ENCODE results near the gene RASA3.
"Not testable (repeated sequence)": the region's sequence is repeated elsewhere in the genome, so short reads cannot be mapped to it uniquely, and the experiment has no call there.

The RASA3 gene

DNA sequence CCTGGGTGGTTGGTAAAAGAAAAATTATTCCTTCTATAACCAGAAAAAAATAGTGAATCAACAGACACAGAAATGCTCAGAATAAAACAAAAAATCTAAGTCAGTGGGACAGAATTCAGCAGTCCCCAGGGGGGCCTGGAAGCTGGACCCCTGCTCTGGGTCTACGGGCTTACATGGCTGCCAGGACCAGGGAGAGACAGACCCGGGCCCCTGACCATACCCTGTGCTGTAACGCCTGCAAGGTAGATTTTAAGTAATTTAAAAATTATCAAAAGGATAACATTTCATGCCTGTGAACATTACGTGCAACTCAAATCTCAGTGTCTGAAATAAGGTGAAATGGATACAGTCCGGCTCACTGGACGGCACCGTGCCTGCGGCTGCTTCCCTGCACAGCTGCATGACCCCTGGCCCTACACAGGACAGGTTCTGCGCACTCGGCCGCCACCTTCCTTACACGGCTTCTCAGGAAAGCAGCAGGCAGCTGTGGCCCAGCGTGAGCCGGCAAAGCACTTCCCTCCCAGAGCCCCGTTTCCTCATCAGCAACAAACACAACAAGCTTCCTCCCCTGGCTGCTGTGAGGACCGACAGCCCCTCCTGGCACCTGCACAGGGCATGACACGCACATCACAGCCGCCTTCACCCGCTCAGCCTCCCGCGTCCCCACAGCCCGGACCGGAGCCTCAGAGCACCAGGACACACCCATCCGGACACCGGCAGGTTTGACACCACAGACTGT, 22.2 kb downstream of the RASA3 start:
- no peak for DNase-seq

DNA sequence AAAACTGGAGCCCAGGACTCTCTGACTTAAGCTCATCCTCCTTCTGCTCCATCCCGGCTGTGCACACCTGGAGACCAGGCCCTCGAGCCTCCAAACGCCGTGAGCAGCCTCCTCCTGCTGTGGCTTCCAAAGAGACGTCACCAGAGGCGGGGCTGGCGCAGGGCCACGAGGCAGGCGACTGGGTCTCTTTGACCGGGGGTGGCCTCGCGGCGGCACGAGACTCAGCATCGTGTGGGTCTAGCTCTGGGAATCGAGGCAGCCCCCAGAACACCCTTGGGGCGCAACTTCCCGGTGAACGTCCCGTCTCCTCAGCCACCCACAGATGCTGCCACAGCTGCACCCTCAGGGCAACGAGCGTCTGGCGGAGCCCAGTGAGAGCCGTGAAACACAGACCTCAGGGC, 22.8 kb downstream of the RASA3 start:
- DNase-seq = no peak

DNA sequence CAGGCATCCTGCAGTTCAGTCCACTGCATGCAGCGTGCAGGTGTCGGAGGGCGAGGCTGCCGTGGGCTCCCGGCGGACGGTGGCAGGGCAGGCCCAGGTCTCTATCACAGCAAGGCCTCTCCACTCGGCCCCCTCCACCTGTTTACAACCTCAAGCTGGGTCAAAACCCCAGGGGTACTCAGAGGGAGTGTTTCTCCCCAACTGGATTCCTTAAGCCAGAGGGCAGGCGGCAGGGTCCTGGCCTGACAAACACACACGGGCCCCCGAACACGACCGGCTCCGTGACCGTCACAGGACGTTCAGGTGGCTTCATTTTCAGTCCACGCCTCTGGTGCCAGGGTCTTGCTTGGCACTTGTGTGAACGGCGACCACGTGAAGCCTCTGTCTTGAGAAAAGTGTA, 23.5 kb downstream of the RASA3 start:
- no peak for DNase-seq

DNA sequence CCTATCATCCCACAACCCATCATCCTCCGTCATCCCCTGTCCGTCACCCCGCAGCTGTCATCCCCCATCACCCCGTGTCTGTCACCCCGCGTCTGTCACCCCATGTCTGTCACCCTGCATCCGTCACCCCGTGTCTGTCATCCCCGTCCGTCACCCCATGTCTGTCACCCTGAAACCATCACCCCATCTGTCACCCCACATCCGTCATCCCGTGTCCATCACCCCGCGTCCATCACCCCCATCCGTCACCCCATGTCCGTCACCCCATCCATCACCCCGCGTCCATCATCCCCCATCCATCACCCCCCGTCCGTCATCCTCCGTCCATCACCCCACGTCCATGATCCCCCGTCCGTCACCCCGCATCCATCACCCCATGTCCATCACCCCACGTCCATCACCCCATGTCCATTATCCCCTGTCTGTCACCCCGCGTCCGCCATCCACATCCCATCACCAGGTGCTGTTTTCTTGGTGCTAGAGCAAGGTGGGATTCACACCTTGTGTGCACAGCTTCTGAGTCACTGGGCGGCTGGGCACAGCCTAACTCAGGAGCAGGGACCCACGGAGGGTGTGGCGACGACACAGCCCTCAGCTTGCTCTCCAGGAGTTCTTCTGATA, 24.2 kb downstream of the RASA3 start:
- DNase-seq = no peak

DNA sequence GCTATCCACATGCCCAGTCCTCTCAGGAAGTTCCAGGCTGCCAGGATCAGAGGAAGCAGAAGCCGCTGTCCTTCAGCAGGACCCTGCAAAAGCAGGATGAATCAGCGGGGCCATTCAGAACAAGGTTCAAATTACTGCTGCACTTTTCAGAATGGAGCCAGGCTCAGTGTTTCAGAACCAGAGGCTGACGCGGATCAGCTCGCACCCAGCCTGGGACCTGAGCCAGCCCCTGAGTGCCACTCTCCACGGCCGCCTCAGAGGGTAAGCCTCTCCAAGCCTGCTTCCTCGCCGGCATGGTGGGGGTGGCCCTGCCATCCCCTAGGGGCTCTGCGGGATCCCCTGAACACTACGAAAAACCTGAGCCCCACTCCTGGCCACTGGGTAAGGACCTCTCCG, 24.7 kb downstream of the RASA3 start:
- DNase-seq = no peak

DNA sequence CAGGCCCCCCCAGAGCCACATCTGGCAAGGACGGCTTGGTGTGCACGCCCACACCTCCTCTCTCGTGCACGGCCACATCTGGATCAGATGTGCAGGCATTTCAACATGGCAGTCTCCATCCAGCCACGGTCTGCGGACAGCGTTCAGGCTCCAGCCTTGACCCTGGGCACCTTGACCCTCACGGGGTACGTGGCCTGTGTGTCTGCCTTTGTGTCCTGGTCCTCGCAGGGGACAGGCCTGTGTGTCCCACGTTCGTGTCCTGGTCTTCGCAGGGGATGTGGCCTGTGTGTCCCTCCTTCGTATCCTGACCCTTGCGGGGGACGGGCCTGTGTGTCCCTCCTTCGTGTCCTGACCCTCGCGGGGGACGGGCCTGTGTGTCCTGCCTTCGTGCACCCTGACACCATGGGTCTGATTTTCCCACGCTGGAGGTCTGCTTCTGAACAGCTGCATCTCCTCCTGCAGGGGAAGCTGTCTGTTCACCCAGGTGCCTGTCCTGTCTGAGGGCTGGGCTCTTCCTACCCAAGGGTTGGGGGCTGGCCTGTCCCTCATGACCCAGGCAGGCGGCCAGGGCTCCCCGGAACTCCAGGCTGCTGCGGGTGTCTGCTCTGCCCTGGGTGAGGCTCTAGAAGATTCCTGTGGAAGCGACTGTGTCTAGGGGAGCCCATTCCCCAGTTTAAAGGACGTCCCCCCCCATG, 25.3 kb downstream of the RASA3 start:
- no peak for DNase-seq

DNA sequence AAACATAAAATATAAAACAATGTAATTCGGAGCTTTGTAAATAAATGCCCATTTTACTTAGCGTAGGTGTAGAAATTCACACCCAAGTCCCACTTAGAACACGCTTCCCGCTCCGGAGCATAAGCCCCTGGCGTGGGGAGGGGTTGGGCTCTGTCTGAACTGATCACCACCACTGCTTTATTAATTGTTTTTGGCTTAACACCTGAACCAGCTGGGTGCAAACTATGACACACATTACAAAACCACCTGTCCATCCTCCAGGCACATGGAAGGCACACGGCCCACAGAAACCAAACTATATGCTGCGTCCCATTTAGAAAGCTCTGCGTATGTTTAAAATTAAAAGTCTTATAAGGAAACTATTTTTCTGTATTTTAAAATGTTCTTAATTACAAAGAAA, 25.9 kb downstream of the RASA3 start:
- no peak for DNase-seq

DNA sequence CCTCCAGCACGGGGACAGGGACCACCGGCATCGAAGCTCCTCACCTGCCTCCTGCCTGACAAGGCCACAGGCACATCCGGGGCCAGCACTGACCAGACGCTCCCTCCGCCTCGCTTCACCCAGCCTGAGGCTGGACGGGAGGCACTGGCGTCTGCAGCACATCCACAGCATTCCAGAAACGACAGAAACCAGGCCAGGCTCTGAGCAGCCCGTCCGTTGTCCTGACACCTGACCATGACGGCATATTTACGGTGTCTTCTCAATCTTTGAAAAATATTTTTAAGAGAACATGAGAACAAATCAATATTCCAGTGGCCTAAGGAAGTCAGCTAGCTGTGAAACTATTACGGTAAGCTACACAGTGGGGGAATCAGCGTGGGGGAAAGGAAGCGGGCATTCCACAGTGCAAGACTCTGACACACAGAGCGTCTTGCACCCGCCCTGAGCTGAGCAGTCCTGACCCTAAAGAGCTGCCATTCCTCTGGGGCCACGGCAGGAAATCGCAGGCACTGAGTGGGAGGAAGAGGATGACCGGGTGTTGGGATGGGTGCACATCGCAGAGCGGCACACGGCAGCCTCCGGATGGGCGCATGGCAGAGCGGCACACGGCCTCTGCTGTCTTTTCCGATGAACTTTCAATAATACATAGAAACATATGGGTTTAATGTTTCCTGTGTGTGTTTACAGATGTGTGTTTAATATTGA, 26.8 kb downstream of the RASA3 start:
- no peak for DNase-seq

DNA sequence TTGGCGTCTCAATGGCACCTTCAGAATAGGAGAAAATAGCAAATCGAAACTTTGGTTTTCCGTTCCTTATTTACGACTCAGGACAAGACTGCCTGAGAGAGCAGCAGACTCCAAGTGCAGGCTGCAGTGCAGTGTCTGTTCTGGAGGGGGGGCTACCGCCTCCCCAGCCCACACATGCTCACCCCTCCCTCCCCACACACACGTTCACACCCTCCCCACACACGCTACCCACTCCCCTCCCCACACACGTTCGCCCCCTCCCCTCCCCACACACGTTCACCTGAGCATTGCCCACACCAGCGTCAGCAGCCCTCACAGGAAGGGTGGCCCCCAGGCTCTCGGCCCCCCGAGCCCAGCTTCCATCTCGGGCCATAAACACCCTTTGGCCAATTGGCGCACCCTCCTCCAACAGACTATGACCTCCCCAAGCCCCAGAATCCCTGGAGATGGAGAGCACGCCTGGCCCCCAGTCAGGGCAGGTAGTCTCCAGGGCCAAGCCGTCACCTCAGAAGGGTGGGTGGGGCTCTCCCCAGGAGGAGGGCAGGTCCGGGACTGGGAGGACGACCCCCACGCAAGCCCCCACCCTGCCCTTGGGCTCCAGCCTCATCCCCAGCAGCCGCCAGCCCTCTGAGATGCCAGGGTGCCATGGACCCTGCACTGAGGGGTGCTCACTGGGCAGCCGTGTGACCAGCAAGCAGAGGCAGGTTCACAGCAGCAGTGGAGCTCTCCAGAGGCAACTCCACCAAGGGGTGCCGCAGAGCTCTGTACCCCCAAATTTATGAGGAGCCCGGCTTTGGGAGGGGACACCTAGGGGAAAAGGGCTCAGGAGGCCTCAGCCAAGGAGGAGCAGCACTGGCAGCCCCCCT, 27.5 kb downstream of the RASA3 start:
- no peak for DNase-seq

DNA sequence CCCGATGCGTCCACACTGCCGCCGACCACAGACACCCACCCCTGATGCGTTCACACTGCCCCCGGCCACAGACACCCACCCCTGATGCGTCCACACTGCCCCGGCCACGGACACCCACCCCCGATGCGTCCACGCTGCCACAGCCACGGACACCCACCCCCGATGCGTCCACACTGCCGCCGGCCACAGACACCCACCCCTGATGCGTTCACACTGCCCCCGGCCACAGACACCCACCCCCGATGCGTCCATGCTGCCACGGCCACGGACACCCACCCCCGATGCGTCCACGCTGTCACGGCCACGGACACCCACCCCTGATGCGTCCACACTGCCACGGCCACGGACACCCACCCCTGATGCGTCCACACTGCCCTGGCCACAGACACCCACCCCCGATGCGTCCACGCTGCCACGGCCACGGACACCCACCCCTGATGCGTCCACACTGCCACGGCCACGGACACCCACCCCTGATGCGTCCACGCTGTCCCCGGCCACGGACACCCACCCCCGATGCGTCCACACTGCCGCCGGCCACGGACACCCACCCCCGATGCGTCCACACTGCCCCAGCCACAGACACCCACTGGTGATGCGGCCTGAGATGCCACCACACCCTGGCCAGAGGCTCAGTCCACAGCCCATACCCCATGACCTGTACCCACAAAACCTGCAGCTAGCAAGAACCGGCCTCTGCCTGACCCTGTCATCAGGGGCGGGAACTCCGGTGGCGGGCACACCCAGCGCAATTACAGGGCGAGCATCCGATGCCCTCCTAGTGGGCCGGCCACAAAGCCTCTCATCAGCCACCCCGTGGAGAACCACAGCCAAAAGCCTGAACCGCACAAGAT, 28.4 kb downstream of the RASA3 start:
- no peak for DNase-seq

DNA sequence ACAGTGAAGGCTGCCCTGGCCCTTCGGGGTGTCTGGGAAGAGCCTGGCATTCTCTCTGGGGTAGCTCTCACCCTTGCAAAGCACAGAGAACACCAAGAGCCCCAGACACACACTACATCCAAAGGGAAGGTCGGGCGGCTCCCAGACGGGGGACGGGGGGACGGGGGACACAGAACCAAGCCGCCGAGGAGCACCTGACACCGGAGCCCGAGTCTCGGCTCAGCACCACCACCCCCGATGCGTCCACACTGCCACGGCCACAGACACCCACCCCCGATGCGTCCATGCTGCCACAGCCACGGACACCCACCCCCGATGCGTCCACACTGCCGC, 29.2 kb downstream of the RASA3 start:
- not testable (repeated sequence) for DNase-seq

DNA sequence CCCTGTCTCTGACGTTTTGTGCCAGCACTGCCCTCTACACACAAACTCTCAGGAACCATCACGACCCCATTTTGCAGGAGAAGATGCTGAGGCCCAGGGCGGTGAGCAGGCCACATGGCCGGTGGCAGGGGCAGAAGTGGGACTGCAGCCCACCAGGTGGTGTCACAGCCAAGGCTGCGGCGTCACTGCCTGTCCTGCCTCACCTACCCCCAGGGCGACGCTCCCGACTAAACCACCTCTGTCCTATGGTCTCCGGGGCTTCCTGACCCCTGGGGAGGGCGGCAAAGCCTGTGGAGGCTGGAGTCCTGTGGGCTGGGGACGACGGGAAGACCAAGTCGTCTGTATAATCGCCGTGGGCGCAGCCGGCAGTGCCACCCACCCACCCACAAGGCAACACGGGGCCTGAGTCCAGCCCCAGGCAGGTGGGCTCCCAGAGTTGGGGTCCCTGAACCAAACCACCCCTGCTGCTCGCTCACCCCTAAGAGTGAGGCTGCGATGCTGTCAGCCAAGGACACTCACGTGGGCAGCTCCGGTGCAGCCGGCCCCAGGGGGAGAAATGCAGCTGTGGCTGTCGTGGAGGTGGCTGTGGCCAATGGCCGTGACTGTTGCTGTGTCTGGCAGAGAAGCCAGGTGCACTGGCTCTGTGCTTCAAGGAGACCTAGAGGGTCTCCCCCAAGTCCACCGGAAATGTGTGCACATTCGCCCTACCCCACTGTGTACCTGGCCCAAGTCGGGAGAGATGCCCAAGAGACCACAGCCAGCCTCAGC, 29.7 kb downstream of the RASA3 start:
- DNase-seq = no peak

DNA sequence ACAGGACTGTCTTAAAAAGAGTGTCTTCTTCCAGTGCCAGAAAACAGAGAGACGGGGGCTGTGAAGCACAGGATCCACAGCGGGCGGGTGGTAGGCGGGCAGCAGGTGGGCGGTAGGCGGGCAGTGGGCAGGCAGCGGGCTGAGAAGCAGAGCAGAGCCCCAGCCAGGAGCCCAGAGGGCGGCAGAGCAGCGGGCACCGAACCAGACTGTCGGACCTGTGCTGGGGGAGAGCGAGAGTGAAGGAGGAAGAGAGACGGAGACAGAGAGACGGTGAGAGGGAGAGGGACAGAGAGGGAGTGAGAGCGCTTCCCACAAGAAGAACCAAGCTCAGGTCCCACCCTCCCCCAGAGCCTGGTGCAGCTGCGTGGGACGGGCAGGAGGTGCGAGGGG, 30.3 kb downstream of the RASA3 start:
- DNase-seq = no peak

DNA sequence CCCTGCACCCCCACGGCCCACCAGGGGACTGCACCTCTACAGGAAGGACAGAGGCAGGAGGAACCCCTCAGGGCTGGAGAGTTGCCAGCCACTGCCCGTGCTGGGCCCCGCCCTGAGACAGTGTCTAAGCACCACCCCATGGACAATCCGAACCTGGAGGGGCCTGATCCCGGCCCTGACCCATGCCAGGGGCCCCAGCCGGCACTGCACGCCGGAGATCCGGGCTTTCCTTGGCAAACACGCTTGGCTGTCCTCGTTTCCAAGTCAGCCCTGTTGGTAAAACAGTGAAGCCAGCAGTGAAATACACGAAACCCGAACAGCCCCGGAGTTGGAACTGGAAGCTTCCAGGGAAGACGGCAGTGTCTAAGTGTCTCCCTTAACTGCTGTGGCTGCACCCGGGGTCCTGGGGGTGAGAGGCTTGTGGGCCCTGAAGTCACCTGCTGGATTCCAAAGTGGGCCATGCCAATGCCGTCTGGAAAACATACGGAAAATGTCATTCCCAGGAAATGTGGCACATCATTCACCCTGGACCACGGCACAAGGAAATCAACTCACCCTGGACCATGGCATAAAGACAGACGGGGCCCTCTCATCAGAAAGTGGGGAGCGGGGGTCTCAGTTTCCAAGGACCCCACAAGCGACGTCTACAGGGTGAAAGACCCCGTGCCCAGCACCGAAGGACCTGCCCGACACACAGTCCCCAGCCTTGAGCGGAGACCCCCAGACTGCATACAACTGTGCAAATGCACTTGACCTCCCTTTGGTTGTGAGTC, 30.9 kb downstream of the RASA3 start:
- DNase-seq = no peak

DNA sequence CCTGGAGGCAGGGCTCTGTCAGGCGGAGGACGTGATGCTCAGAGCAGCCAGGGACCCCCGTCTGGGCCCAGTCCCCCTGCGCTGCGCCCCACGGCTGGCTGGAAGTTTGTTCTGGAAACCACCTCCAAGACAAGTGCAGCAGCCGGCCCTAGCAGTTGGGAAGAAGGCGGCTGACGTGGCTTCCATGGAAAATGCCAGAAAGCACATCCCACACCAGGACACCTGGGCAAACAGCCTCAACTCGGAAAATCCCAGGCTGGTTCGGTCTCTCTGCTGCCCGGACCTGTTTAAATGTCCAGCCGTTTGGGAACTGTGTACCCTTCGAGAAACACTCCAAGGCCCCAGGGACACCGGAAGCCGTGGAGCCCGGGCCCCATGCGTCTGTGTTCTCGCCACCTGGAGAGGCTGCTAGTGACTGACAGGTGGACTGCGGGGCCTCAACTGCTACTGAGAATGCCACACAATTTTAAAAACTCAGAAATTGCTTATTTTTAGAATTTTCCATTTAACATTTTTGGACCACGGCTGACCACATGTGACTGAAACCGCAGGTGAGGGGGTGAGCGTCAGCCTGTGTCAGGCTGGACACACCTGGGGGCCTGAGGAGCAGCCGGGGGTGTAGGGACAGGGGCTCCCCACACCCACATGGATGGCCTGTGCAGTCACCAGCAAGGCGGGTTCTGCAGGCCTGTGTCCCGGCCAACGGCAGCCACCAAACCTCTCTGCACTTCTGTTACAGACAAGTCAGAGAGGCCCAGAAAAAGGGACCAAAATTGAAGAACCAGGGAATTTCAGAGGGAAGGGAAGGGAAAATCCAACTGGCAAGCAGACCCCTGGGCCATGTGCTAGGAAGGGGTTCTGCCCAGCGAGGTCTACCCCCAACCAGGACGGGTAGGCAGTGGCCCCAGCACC, 31.7 kb downstream of the RASA3 start:
- no peak for DNase-seq

DNA sequence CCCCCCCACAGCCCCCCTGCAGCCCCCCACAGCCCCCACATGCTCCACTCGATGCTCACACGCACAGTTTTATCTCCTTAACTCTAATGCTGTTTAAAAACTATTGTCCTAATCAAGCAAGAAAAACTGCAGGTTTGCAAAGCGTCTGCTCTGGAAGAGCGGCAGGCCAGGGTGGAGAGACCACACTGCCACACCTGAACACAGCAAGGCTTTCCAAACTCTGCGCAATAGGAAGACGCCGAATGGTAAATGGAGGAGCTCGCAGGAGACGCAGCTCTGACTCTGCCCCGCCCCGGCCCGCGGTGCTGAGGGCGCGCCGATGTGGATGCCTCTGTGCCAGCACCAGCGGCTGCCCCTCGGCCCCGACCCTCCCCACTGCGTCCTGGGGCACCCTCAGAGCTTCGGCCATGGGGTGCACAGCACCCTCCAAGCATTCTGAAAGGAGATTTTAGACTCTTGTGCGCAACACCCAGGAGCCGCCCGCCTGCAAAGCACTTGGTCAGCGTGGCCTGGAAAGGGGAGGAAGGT, 32.4 kb downstream of the RASA3 start:
- DNase-seq = peak; percentile 16

DNA sequence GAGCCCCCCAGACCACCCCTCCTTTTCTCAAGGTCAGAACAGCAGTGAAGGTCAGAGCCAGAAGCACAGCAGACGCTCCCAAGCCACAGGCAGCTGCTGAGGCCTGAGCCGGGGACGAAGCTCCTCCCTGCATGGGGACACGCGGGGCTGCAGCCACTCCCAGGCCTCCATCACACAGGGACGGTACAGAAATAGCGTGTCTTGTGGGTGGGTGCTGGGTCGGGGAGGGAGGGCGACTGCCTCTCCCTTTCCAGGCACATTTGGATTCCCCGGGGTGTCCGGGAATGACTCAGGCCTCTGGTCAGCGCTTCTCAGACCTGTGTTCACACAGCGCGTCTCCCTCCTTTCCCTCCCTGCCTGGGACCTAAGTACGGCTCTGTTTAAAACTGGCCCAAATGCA, 33.2 kb downstream of the RASA3 start:
- DNase-seq = no peak

DNA sequence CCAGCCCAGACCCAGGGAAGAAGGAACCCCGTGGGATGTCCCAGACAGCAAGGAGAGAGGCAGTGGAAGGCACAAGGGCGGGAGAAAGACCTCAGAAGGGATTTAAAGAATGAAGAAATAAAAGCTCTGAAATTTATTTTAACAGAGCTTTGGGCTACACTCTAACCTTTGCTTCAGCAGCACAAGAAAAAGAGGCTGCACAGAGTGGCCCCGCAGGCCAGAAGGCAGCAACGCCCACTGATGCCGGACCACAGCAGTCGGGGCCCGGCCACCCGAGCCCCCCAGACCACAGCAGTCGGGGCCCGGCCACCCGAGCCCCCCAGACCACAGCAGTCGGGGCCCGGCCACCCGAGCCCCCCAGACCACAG, 33.8 kb downstream of the RASA3 start:
- not testable (repeated sequence) for DNase-seq
